Transverse colon (tissue), 4 donors: ENCODE data around the gene CCT8.

Source experiments
- EP300 ChIP-seq: sonication (generic); formaldehyde crosslinking; IDR thresholded peaks from one replicate; pipeline ENCODE4 v1.6.1; 2017; ENCODE audit warnings: antibody characterized with exemption, low read depth
- POLR2A ChIP-seq: fragments of 450-650 bp; IDR thresholded peaks from one replicate; pipeline ENCODE4 v1.6.1; 2016; ENCODE audit warnings: antibody characterized with exemption, mild to moderate bottlenecking, moderate library complexity
- POLR2AphosphoS5 ChIP-seq, 3 donors: sonication (generic); formaldehyde crosslinking; IDR thresholded peaks; one replicate each; pipeline ENCODE4 v1.6.1; 2016; ENCODE audit warnings: antibody characterized with exemption in 3 of 3
- TF ChIP-seq, protein P1 (sequence below), 5 experiments: fragments of 200-600 bp in 3 of 5; fragments of 450-650 bp in 2 of 5; sonication (generic) in 3 of 5; IDR thresholded peaks; 1 replicate in 2 of 5; 2 replicates in 3 of 5; pipeline ENCODE4 v1.5.1; 2016 to 2017; ENCODE audit warnings: antibody characterized with exemption in 5 of 5, inconsistent platforms in 3 of 5, mild to moderate bottlenecking in 2 of 5, moderate library complexity in 1 of 5

DNA sequence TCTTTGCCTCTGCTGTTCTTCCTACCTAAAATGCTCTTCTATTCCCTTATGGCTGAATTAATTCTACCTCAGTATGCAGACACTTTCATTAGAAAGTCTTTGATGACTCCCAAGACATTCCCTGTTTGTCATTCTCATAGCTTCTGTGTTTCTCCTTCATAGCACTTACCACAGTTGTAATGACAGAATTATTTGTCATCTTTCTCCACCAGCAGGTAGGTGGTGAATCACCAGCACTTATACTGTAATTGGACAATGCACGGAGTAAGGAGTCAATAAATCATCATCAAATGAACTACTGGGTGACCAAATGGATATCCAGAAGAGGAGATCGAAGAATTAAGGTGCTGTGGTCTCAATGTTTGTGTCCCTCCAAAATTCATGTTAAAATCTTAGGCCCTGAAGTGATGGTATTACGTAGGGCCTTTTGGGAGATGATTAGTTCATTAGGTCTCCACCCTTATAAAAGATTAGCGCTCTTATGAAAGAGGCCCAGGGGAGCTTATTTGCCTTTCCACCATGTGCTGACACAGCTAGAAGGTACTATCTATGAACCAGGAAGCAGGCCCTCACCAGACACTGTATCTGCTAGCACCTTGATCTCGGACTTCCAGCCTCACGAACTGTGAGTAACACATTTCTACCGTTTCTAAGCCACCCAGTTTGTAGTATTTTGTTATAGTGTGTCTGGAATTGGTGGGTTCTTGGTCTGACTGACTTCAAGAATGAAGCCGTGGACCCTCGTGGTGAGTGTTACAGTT lies 2.4 kb upstream of the CCT8 start:
- TF ChIP-seq, protein P1, sequence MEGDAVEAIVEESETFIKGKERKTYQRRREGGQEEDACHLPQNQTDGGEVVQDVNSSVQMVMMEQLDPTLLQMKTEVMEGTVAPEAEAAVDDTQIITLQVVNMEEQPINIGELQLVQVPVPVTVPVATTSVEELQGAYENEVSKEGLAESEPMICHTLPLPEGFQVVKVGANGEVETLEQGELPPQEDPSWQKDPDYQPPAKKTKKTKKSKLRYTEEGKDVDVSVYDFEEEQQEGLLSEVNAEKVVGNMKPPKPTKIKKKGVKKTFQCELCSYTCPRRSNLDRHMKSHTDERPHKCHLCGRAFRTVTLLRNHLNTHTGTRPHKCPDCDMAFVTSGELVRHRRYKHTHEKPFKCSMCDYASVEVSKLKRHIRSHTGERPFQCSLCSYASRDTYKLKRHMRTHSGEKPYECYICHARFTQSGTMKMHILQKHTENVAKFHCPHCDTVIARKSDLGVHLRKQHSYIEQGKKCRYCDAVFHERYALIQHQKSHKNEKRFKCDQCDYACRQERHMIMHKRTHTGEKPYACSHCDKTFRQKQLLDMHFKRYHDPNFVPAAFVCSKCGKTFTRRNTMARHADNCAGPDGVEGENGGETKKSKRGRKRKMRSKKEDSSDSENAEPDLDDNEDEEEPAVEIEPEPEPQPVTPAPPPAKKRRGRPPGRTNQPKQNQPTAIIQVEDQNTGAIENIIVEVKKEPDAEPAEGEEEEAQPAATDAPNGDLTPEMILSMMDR (IDR thresholded peaks at IDR 0.05): no peak
- TF ChIP-seq POLR2AphosphoS5 (IDR thresholded peaks at IDR 0.05): no peak
- TF ChIP-seq EP300: no peak
- no peak for TF ChIP-seq POLR2A
